Stimulated activated CD4-positive, alpha-beta T cell treated with anti-CD3 and anti-CD28 coated beads, Interleukin-15, amount 100 ng/mL, for 48 hours (primary cell): ENCODE data around the gene MT1E.
A peak's percentile ranks its signal among the peaks of the same experiment; 100 is the strongest.
"Not testable (repeated sequence)": the region's sequence is repeated elsewhere in the genome, so short reads cannot be mapped to it uniquely, and the experiment has no call there.

ENCODE experiments used
- DNase-seq, 2 donors: peaks; one replicate each; pipeline ENCODE4 v3.0.0-alpha.2; 2020; ENCODE audit warnings: low read depth in 2 of 2

MT1E gene

DNA sequence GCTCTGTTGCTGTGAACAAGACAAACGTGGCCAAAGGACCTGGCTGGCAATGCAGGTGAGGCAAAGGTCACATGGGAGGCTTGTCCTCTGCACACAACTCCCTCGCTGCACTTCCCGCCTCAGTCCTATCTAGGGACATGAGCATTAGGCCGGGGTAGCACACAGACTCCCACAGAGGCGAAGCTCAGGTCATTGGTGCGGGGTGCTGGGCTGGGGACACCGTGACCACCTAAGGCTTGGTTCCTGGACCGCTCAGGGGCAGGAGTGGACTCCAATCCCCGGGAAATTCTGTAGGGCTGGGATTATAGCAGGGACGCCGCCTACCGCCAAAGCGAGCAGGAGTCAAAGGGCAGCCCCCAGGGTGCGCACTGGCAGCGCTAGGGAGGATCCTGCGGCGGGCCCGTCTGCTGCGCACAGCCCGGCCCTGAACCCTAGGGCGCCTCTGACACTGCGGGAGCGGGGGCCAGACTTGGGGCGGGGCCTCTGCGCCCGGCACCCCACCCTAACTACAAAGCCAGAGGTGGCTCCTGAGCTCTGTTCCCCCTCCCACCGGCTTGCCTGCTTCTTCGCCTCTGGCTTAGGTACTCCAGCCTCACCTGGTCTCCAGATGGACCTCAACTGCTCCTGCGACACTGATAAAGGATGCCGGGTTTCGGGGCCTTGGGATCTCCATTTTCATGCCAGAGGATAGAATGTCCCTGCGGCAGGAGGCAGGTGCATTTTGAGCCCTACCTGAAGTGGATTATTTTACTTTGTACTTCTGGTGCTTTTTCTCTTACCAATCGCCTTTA is 22.3 kb downstream of the MT1E start:
- no peak for DNase-seq

DNA sequence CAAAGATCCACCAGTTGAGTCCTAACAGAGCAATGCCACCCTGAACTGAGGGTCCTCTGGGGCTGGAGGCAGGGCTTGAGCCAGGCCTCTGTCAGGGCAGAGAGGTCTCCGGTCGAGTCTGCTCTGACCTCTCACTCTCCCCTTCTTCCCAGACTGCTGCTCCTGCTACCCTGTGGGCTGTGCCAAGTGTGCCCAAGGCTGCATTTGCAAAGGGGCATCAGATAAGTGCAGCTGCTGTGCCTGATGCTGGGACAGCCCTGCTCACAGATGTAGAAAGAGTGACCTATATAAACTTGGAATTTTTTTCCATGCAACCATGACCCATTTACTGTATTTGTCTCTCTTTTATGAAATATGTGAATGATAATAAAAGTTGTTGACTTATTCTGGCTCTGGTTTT is 23.7 kb downstream of the MT1E start:
- DNase-seq: no peak

DNA sequence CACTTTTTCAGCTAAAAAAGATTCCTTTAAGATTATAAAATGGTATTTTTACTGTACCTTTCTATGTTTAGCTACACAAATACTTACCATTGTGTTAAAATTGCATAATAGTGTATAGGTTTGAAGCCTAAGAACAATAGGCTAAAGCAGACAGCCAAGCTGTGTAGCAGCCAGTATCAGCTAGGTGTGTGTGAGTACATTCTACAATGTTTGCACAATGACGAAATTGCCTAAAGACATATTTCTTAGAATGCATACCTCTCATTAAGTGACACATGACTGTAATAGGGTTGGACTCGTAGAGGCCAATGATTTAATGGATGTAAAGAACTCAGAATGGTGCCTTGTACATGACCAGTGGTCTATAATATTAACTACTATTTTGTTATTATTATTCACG is 24.2 kb downstream of the MT1E start:
- no peak for DNase-seq

DNA sequence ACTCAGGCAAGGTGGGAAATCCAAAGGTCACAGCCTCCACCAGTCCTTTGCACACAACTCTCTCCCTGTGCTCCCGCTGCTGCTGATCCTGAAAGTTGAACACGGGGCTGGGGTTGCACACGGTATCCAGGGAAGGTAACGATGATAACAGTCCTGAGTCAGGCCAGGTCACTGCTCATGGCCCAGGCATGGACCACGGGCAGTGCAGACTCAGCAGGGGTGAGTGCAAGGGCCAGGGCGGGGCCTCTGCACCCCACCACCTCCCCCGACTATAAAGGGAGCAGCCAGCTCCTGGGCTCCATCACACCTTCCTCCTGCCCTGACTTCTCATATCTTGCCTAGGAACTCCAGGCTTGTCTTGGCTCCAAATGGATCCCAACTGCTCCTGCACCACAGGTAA is 26.0 kb downstream of the MT1E start, which contains the start of gene MT1B:
TSS of gene MT1B (plus strand) at position 301 of the 400 bp plus-strand sequence. CDS start at position 369, 68 bp downstream.
- DNase-seq: no peak

DNA sequence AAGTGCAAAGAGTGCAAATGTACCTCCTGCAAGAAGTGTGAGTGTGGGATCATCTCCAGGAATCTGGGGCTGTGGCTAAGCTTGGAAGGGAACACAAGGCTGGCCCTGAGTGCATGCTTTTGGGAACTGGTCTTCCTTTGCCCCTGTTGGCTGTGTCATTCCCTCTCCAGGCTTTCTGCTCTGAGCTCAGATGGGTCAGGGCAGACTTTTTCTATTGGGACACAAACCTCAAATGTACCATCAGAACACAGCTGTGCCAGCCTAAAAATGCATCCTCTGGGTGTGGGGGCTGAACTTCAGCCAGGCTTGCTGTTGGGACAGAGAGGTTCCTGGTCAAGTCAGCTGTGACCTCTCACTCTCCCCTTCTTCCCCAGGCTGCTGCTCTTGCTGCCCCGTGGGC is 27.0 kb downstream of the MT1E start:
- no peak for DNase-seq

DNA sequence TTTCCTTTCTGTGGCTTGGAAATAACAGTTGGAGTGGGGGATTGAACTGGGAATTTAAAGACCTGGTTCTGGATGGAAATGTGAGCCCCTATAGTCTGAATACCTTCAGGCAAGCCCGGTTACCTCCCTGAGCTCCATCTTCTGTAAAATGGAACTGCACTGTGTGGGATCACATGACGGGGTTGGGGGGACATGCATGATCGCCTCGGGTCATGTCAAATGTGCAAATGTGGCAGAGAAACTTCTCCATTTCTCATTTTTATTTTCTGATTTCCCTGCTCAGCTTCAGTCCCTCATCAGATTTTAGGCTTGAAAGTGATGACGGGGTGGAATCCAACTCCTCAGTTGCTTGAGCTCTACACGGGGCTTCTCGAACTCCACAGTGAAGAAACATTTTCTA is 27.6 kb downstream of the MT1E start:
- no peak for DNase-seq

DNA sequence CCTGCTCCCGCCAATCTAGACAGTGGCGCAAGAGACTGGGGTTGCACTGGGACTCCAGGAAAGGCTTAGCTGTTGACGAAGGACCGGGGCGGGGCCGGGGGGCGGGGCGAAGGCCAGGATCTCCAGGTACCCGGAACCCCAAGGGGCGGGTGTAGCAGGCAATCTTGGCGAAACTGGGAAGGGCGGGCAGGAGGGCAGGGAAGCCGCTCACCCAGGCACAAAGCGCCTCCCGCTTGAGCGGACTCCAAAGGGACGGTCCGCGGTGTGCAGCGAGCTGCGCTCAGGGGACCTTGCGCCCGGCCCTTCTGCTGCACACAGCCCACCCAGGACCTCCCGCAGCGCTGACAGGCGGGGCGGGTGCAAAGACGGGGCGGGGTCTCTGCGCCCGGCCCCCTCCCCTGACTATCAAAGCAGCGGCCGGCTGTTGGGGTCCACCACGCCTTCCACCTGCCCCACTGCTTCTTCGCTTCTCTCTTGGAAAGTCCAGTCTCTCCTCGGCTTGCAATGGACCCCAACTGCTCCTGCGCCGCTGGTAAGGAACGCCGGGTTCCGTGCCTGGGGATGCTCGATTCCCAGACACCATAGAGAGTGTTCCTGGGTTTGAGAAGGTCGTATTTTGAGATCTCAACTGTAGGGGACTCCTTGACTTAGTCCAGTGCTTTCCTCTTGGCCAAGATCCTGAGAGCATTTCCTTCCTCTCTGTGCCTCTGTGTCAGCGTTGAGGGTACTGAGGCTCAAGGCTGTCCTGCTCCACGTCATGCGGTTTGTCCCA is 32.2 kb downstream of the MT1E start, which contains the start of gene MT1F:
TSS of gene MT1F (plus strand) at position 405 of the 772 bp plus-strand sequence. CDS start at position 505, 100 bp downstream.
- DNase-seq: peak; percentile 33 to 49

DNA sequence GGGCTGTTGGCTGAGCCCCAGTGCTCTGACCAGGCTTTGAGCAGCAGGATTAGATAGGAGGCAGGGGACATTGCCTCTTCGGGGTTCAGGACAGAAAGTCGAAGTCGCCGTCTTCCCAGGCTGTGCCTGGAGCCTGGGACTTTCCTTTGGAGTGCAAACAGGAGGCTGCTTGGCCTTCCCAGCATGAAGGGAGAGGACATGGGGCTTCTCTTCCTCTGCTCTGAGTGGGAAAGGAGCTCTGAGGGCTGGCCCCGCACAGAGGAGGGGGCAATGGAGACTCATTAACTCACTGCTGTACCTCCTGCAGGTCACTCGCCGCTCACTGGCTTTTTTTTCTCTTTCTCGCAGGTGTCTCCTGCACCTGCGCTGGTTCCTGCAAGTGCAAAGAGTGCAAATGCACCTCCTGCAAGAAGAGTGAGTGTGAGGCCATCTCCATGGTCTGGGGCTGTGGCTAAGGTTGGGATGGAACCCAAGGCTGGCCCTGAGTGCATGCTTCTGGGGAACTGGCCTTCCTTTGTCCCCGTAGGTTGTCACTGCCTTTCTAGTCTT is 32.8 kb downstream of the MT1E start:
- no peak for DNase-seq

DNA sequence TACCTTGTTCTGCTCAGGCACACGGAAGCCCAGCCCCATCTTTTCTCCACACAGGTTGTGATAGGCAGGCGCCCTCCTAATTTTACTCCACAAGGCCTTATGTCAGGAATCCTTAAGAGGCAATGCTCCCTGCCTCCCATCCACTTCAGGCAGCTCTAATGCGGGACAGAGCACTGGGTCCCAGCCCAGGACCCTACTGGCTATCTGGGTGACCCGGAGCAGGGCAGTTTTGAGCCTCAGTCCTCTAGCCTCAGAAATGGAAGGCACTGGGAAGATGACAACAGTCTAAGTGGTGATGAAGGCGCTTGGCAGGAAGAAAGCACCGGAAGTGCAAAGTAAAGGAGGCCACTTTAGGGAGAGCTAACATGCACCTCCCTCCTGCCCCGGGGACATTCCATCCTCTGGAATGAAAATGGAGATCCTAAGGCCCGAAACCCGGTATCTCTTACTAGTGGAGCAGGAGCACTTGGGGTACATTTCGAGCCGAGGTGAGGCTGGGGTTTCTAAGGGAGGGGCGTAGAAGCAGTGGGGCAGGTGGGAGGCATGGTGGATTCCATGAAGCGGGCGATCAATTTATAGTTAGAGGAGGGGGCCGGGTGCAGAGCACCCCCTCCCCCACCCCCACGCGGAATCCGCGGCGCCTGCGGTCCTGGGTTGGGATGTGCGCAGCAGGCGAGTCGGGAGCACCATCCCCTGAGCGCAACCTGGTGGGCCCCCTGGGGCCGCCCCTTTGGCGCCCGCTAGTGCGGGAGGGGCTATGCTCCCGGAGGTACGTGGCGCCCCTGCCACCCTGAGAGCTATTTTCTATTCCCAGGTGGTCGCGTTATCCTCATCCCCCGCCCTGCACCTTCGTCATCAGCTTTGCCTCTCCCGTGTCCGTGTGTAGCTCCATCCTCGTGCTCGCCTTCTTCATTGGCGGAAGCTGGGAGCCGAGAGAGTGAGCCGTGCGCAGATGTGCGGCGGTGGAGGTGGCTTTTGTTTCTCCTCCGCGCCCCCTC is 37.1 kb downstream of the MT1E start:
- no peak for DNase-seq

DNA sequence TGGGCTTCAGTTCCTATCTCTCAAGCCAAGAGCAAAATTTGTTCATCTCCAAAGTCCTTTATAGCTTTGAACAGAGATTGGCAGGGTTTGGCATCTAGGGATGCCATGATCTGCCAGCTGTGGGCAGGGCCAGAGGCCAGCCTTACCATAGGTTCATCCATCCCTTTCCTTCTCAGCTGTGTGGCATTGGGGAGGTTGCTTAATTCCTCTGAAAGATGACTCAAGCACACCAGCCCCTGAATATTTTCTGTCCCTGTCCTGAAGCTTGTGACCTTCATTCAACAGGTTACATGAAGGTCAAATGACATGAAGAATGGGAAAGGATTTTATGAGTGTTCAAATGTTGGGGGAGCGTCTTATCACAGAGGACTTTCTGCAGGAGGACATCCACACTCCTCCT is 38.9 kb downstream of the MT1E start:
- no peak for DNase-seq

DNA sequence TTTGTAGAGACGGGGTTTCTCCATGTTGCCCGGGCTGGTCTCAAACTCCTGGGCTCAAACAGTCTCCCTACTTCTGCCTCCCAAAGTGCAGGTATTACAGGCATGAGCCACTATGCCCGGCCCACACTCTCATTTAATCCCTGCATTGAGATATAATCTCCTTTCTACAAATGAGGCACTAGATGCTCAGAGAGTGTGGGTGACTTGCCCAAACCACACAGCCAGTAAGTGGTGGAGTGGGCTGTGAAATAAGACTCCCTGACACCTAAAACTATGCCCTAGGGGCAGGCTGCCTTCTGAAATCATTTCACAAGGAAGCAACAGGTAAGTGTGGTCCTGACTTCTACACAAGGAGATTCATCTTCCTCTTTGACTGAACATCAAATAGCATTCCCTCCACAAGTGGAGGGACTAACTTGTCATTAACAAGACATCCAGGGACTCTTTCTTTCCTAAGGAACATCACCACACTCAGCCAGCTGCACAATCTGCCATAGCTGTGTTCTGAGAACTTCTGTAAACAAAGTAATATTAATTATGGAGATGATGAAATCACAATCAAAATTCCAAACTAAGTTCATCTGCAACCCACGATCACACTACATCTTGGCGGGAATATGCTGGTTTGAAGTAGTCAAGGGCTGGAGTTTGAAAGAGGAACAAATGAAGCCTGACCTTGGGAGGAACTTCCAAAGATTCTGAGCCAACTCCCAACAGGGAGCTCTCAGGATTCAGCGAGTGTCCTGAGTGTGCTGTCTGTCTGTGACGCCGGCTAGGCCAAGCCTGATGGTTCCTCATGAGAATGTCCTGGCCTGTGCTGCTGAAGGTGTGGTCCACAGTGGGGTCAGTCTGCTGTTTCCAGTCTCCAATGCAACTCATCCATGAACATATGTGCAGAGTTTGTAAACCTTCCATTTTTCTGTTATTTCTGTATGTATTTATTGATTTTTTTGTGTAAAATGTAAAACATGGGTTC is 40.0 kb downstream of the MT1E start:
- DNase-seq: not testable (repeated sequence)

DNA sequence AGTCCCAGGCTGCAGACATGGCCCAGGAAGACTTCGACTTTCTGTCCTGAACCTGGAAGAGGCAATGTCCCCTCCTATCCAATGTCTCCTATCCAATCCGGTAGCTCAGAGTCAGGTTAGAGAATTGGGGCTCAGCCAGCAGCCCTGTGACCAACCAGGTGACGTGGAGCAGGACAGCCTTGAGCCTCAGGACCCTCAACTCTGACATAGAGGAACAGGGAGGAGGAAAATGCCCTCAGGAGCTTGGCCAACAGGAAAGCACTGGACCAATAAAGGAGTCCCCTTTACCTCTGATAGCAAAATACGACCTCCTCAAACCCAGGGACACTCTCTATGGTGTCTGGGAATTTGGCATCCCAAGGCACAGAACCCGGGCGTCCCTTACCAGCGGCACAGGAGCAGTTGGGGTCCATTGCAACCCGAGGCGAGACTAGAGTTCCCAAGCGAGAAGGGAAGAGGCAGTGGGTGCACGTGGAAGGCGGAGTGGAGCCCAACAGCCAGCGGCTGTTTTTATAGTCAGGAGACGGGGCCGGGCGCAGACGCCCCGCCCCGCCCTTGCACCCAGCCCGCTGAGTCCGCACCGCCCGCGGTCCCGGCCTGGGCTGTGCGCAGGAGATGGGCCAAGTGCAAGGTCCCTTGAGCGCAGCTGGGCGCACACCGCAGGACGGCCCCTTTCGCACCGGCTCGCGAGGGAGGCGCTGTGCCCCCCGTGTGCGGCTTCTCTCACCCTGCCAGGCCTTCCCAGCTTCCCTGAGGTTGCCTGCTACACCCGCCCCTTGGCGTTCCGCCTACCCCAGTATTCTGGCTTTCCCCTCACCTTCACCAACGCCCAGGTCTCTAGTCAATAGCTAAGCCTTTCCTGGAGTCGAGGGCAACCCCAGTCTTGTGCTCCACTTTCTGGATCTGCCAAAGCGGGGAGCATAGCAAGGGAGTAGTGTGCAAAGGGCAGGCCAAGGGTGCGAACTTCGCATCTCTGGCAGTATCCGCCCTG is 42.3 kb downstream of the MT1E start, which contains the start of gene MT1G:
TSS of gene MT1G (minus strand) at position 485 of the 991 bp plus-strand sequence. CDS start at position 413, 72 bp downstream.
- DNase-seq: no peak

DNA sequence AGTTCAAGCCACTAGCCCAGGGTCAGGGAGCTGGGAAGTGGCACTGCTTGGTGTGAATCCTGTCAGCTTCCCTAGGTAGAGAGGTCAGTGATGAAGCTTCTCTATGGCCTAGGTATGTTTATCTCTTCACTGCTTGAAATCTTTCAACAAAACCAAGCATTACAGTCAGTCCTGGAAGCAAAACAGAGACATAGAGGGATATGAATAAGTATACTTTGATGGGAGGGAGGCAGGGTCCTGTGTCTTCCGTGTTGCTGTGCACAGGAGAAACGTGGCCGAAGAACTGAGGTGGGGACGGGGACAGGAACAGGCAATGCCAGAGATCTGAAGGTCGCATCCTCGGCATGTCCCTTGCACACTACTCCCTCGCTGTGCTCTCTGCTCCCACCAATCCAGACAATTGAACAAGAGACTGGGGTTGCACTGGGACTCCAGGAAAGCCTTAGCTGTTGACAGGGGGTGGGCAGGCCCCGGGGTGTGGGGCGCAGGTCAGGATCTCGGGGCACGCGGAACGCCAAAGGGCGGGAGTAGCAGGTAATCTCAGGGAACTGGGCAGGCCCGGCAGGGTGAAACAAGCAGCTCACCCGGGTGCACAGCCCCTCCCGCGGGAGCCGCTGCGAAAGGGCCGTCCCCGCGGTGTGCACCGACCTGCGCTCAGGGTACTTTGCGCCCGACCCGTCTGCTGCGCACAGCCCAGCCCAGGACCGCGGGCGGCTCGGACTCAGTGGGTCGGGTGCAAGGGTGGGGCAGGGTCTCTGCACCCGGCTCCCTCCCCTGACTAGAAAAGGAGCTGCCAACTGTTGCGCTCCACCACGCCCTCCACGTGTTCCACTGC is 43.6 kb downstream of the MT1E start, which contains the start of gene MT1H:
TSS of gene MT1H (plus strand) at position 810 of the 835 bp plus-strand sequence. CDS start 71 bp downstream, outside the sequence.
- DNase-seq: no peak

DNA sequence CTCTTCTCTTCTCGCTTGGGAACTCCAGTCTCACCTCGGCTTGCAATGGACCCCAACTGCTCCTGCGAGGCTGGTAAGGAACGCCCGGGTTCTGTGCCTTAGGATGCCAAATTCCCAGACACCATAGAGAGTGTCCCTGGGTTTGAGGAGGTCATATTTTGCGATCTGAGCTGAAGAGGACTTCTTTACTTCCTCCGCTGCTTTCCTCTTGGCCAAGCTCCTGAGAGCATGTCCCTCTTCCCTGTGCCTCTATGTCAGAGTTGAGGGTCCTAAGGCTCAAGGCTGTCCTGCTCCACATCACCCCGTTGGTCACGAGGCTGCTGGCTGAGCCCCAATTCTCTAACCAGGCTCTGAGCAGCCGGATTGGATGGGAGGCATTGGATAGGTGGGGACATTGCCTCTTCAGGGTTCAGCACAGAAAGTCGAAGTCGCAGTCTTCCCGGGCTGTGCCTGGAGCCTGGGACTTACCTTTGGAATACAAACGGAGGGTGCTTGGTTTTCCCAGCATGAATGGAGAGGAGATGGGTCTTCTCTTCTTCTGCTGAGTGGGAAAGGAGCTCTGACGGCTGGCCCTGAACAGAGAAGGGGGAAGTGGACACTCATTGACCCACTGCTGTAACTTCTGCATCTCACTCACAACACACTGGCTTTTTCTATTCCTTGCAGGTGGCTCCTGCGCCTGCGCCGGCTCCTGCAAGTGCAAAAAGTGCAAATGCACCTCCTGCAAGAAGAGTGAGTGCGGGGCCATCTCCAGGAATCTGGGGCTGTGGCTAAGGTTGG is 44.4 kb downstream of the MT1E start:
- no peak for DNase-seq

DNA sequence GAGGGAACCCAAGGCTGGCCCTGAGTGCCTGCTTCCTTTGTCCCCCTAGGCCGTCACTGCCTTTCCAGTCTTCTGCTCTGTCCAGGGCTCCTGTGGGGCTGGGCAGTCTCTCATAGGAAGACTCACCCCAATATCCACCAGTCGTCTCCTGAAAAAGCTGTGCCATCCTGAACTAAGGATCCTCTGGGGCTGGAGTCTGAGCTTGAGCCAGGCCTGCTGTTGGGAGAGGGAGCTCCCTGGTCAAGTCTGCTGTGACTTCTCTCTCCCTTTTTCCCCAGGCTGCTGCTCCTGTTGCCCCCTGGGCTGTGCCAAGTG is 45.0 kb downstream of the MT1E start:
- no peak for DNase-seq

DNA sequence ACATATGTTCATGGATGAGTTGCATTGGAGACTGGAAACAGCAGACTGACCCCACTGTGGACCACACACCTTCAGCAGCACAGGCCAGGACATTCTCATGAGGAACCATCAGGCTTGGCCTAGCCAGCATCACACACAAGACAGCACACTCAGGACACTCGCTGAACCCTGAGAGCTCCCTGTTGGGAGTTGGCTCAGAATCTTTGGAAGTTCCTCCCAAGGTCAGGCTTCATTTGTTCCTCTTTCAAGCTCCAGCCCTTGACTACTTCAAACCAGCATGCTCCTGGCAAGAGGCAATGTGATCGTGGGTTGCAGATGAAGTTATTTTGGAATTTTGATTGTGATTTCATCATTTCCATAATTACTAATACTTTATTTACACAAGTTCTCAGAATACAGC is 46.1 kb downstream of the MT1E start:
- DNase-seq: not testable (repeated sequence)

DNA sequence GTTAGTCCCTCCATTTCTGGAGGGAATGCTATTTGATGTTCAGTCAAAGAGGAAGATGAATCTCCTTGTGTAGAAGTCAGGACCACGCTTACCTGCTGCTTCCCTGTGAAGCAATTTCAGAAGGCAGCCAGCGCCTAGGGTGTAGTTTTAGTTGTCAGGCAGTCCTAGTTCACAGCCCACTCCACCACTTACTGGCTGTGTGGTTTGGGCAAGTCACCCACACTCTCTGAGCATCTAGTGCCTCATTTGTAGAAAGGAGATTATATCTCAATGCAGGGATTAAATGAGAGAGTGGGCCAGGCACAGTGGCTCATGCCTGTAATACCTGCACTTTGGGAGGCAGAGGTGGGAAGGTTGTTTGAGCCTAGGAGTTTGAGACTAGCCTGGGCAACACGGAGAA is 46.6 kb downstream of the MT1E start:
- DNase-seq: not testable (repeated sequence)
